Prostate gland (tissue), 2 donors: ENCODE data around the gene INPP5B.

Experiments used
- POLR2A ChIP-seq: fragments of 450-650 bp; IDR thresholded peaks from one replicate; pipeline ENCODE4 v1.6.1; 2016; ENCODE audit warnings: antibody characterized with exemption, mild to moderate bottlenecking
- TF ChIP-seq, protein P1 (sequence below), 4 experiments: fragments of 200-600 bp in 2 of 4; fragments of 450-650 bp in 2 of 4; sonication (generic) in 2 of 4; IDR thresholded peaks; 1 replicate in 3 of 4; 2 replicates in 1 of 4; pipeline ENCODE4 v1.5.1; 2016 to 2019; ENCODE audit warnings: antibody characterized with exemption in 4 of 4, mild to moderate bottlenecking in 2 of 4, moderate library complexity in 2 of 4

DNA sequence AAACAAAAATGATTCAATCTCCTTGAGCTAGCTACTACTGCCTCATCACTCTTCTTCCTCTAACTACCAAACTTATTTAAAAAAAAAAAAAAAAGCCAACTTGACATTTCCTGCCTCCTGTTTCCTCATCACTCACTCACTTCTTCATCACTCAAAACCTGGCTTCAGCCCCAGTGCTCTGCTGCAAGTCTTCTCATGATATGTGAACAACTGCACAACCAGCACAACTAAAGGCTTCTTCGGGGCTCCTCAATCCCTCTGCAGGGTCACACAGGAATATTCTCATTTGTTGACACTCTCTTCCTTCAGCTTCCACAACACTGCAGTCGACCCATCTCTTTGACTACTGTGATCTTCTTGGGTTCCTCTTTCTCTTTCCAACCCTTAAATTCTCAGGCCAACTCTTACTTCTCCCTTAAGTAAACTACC is 95.1 kb downstream of the INPP5B start:
- no peak for TF ChIP-seq POLR2A
- TF ChIP-seq, protein P1, sequence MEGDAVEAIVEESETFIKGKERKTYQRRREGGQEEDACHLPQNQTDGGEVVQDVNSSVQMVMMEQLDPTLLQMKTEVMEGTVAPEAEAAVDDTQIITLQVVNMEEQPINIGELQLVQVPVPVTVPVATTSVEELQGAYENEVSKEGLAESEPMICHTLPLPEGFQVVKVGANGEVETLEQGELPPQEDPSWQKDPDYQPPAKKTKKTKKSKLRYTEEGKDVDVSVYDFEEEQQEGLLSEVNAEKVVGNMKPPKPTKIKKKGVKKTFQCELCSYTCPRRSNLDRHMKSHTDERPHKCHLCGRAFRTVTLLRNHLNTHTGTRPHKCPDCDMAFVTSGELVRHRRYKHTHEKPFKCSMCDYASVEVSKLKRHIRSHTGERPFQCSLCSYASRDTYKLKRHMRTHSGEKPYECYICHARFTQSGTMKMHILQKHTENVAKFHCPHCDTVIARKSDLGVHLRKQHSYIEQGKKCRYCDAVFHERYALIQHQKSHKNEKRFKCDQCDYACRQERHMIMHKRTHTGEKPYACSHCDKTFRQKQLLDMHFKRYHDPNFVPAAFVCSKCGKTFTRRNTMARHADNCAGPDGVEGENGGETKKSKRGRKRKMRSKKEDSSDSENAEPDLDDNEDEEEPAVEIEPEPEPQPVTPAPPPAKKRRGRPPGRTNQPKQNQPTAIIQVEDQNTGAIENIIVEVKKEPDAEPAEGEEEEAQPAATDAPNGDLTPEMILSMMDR (IDR thresholded peaks at IDR 0.05): no peak
